Rectal smooth muscle tissue (tissue), 1 donor: ENCODE data around the gene PPIL1.

Source experiments
- H3K27ac ChIP-seq: one replicate; pipeline ENCODE4 v1.7.0; 2013; ENCODE audit warnings: low read depth, low read length, inconsistent platforms
- H3K27me3 ChIP-seq: one replicate; pipeline ENCODE4 v1.7.0; 2013; ENCODE audit warnings: low read length; ENCODE audit not compliant: control insufficient read depth, insufficient read depth
- H3K36me3 ChIP-seq: one replicate; pipeline ENCODE4 v1.7.0; 2013; ENCODE audit warnings: low read length; ENCODE audit not compliant: control insufficient read depth, insufficient read depth
- H3K4me1 ChIP-seq: one replicate; pipeline ENCODE4 v1.7.0; 2013; ENCODE audit warnings: low read length; ENCODE audit not compliant: control insufficient read depth, insufficient read depth
- H3K4me3 ChIP-seq: one replicate; pipeline ENCODE4 v1.7.0; 2013; ENCODE audit warnings: low read length
- H3K9ac ChIP-seq: one replicate; pipeline ENCODE4 v1.7.0; 2013; ENCODE audit warnings: low read length

The PPIL1 gene

GRCh38 chr6:36874443-36875249 is at the start of gene PPIL1:
Gene PPIL1, minus strand, starts transcription at chr6:36874803. Its CDS starts 31 bp downstream, at chr6:36874772.
- Histone ChIP-seq H3K4me3 (peak within 1 kb of the TSS; percentile 90), H3K27ac (peak within 1 kb of the TSS; percentile 90), H3K9ac (peak within 1 kb of the TSS; percentile 84), H3K36me3 (no peaks in the 10 kb centered on the region), H3K4me1 (peaks cover 11% of the 10 kb centered on the region), H3K27me3 (no peaks in the 10 kb centered on the region)

- Histone ChIP-seq H3K27me3 (no peaks in the 10 kb centered on the region), H3K4me1 (peaks cover 4% of the 10 kb centered on the region), H3K4me3 (no peak overlapping the region), H3K9ac (no peak overlapping the region), H3K36me3 (peaks cover 15% of the 10 kb centered on the region), H3K27ac (no peak overlapping the region)
These were observed 49.5 kb upstream of the PPIL1 start for GRCh38 chr6:36924131-36924530.

- Histone ChIP-seq H3K36me3 (peaks cover 24% of the 10 kb centered on the region), H3K4me1 (peaks cover 19% of the 10 kb centered on the region)
These were observed 45.9 kb upstream of the PPIL1 start for GRCh38 chr6:36920546-36920945.

GRCh38 chr6:36920049-36920448 is 45.4 kb upstream of the PPIL1 start:
- H3K36me3 ChIP-seq, result peaks cover 26% of the 10 kb centered on the region

More at GRCh38 chr6:36920546-36920945, 45.9 kb upstream of the PPIL1 start:
- no peak overlapping the region for H3K27ac ChIP-seq
- no peak overlapping the region for H3K9ac ChIP-seq
- no peak overlapping the region for H3K4me3 ChIP-seq
- no peaks in the 10 kb centered on the region for H3K27me3 ChIP-seq

GRCh38 chr6:36917541-36918193 is 43.1 kb upstream of the PPIL1 start:
- H3K36me3 ChIP-seq, result peaks cover 24% of the 10 kb centered on the region
- no peaks in the 10 kb centered on the region for H3K27me3 ChIP-seq
- H3K4me1 ChIP-seq, result peaks cover 15% of the 10 kb centered on the region
- peak overlapping the region; percentile 84 for H3K27ac ChIP-seq
- no peak overlapping the region for H3K4me3 ChIP-seq
- H3K9ac ChIP-seq, result no peak overlapping the region

More at GRCh38 chr6:36920049-36920448, 45.4 kb upstream of the PPIL1 start:
- Histone ChIP-seq H3K27ac (no peak overlapping the region), H3K9ac (no peak overlapping the region), H3K27me3 (no peaks in the 10 kb centered on the region), H3K4me1 (peaks cover 19% of the 10 kb centered on the region), H3K4me3 (no peak overlapping the region)

GRCh38 chr6:36916126-36916525 is 41.5 kb upstream of the PPIL1 start:
- H3K9ac ChIP-seq, result no peak overlapping the region
- H3K36me3 ChIP-seq, result peaks cover 24% of the 10 kb centered on the region
- H3K4me1 ChIP-seq, result peaks cover 15% of the 10 kb centered on the region
- H3K27me3 ChIP-seq, result no peaks in the 10 kb centered on the region
- no peak overlapping the region for H3K27ac ChIP-seq
- H3K4me3 ChIP-seq, result no peak overlapping the region

GRCh38 chr6:36915599-36915998 is 41.0 kb upstream of the PPIL1 start:
- Histone ChIP-seq H3K36me3 (peaks cover 24% of the 10 kb centered on the region), H3K4me1 (peaks cover 15% of the 10 kb centered on the region), H3K4me3 (no peak overlapping the region), H3K9ac (no peak overlapping the region), H3K27me3 (no peaks in the 10 kb centered on the region), H3K27ac (no peak overlapping the region)

- Histone ChIP-seq H3K4me1 (peaks cover 15% of the 10 kb centered on the region), H3K4me3 (no peak overlapping the region), H3K27ac (no peak overlapping the region), H3K36me3 (peaks cover 24% of the 10 kb centered on the region), H3K27me3 (no peaks in the 10 kb centered on the region), H3K9ac (no peak overlapping the region)
These were observed 39.7 kb upstream of the PPIL1 start for GRCh38 chr6:36914227-36914794.

GRCh38 chr6:36913082-36913481 is 38.5 kb upstream of the PPIL1 start:
- Histone ChIP-seq H3K36me3 (peaks cover 16% of the 10 kb centered on the region), H3K9ac (no peak overlapping the region), H3K27me3 (no peaks in the 10 kb centered on the region), H3K4me1 (peaks cover 12% of the 10 kb centered on the region), H3K4me3 (no peak overlapping the region), H3K27ac (no peak overlapping the region)

- Histone ChIP-seq H3K4me3 (no peak overlapping the region), H3K4me1 (peaks cover 13% of the 10 kb centered on the region), H3K36me3 (peaks cover 15% of the 10 kb centered on the region), H3K27me3 (no peaks in the 10 kb centered on the region), H3K27ac (no peak overlapping the region), H3K9ac (no peak overlapping the region)
These were observed 38.0 kb upstream of the PPIL1 start for GRCh38 chr6:36912586-36912985.

- H3K27ac ChIP-seq, result no peak overlapping the region
- H3K36me3 ChIP-seq, result peaks cover 15% of the 10 kb centered on the region
- no peak overlapping the region for H3K9ac ChIP-seq
- H3K27me3 ChIP-seq, result no peaks in the 10 kb centered on the region
- peaks cover 18% of the 10 kb centered on the region for H3K4me1 ChIP-seq
- no peak overlapping the region for H3K4me3 ChIP-seq
These were observed 37.4 kb upstream of the PPIL1 start for GRCh38 chr6:36912030-36912454.

- Histone ChIP-seq H3K4me3 (no peak overlapping the region), H3K4me1 (peaks cover 27% of the 10 kb centered on the region), H3K27ac (no peak overlapping the region), H3K9ac (no peak overlapping the region), H3K27me3 (no peaks in the 10 kb centered on the region), H3K36me3 (peaks cover 6% of the 10 kb centered on the region)
These were observed 34.1 kb upstream of the PPIL1 start for GRCh38 chr6:36908747-36909146.
